ENCODE measurements around the gene STOM. TPM values are rescaled to one million over a fixed set of nuclear protein-coding genes. Genes with fewer than 3 reads are reported as not detected.
A peak's percentile ranks its signal among the peaks of the same experiment; 100 is the strongest.

The STOM gene
- total and polyA plus RNA-seq, 7 experiments from 2014 or later = 8.8 to 59.8 (median 13.3) TPM

DNA sequence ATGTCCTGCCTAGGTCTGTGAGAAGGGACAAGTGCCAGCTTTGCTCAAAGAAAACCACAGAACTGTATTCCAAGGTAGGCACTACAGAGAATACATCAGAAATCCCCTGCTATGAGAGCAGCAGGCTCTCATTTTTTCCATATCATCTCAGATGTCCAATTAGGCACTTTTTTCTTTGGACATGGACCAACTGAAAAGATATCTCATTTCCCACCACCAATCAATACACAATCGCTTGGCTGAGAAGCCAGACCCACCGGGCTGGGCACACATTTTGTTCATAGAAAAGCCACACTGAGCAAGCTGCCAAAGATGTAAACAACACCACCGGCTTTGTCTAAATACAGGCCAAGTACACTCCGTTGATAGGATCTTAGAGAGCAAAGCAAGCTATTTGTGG lies 25.9 kb downstream of the STOM start:
- CTCF ChIA-PET = interaction anchor here (0.5 to 1.0 kb wide), 2 partner anchors 67 to 132 kb away, joined by 3 to 4 read pairs; no protein-coding TSS in a partner anchor
- intact Hi-C loops (cut with micrococcal nuclease) = no loop called here
- H3K9me3 Mint-ChIP-seq = peaks cover 0 to 2% (median 0%) of the 10 kb centered on the region in 11 donors
- no peak overlapping the region for H3K4me3 Mint-ChIP-seq
- H3K9me3 ChIP-seq (ENCODE audit: control insufficient read depth in 2 of 3, low read length in 3 of 3) = no peaks in the 10 kb centered on the region
- H3K4me1 Mint-ChIP-seq = peaks cover 0 to 14% (median 0%) of the 10 kb centered on the region in 7 donors
- H3K36me3 ChIP-seq (ENCODE audit: control insufficient read depth in 2 of 3, insufficient read depth in 3 of 3, low read length in 3 of 3) = peaks cover 2 to 36% (median 5%) of the 10 kb centered on the region in 3 experiments
- no peaks in the 10 kb centered on the region for H3K27me3 Mint-ChIP-seq
- no peaks in the 10 kb centered on the region for H3K27me3 ChIP-seq (ENCODE audit: control insufficient read depth in 2 of 2, insufficient read depth in 2 of 2, low read length in 2 of 2)
- peaks cover 8 to 24% (median 15%) of the 10 kb centered on the region in 5 donors for H3K36me3 Mint-ChIP-seq
- no peak overlapping the region for H3K27ac ChIP-seq (ENCODE audit: low read depth, low read length)
- POLR2A ChIA-PET = interaction anchor here (0.6 kb wide), 1 partner anchor 22 kb away, joined by 3 read pairs; no protein-coding TSS in a partner anchor
- no peak for DNase-seq
- no peak overlapping the region for H3K4me3 ChIP-seq (ENCODE audit: low read length)
- ATAC-seq = no peak
- no peak overlapping the region for H3K27ac Mint-ChIP-seq
- H3K4me1 ChIP-seq (ENCODE audit: control insufficient read depth in 2 of 2, insufficient read depth in 2 of 2, low read length in 2 of 2) = no peaks in the 10 kb centered on the region

DNA sequence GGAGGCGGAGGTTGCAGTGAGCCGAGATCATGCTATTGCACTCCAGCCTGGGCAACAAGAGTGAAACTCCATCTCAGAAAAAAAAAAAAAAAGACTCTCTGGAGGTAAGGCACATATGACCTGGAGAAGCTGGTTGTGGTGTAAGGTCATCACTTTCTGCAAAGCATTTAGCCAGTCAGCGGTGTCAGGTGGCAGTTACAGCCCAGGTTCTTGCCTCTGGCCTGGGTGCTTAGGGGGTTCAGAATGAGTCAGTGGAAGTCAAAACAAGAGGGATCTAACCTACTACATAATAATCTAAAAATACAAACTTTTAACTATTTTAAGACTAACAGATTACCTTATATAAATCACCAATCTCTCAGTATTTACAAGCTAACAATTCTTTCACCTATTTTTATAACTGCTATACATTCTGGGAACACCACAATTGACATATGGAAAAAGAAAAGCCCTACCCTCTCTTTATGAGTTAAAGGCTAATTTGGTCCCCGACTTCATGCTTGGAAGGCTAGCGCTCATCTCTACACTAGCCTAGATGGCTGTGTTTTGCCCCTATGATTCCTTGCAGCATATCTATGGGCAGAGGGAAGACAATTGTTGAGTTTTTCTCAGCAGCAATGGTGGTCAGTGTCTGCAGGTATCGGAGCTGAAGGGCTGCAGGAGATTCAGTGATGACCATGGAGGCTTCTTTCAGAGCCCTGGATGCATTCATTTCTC lies 29.2 kb downstream of the STOM start:
- peaks cover 0 to 26% (median 0%) of the 10 kb centered on the region in 3 experiments for H3K36me3 ChIP-seq (ENCODE audit: control insufficient read depth in 2 of 3, insufficient read depth in 3 of 3, low read length in 3 of 3)
- no peak overlapping the region for H3K4me3 ChIP-seq (ENCODE audit: low read length)
- Mint-ChIP-seq H3K4me3 (no peak overlapping the region), H3K4me1 (peaks cover 0 to 11% (median 0%) of the 10 kb centered on the region in 7 donors), H3K36me3 (peaks cover 5 to 27% (median 16%) of the 10 kb centered on the region in 5 donors), H3K9me3 (peaks cover 0 to 2% (median 0%) of the 10 kb centered on the region in 11 donors), H3K27ac (peak overlapping the region in 1 of 9 donors; percentile 67), H3K27me3 (no peaks in the 10 kb centered on the region)
- intact Hi-C loops (cut with micrococcal nuclease) = no loop called here
- ChIA-PET CTCF (interaction anchor here (1.7 kb wide), 1 partner anchor 21 kb away, joined by 7 read pairs; no protein-coding TSS in a partner anchor), POLR2A (no interaction called here)
- no peaks in the 10 kb centered on the region for H3K9me3 ChIP-seq (ENCODE audit: control insufficient read depth in 2 of 3, low read length in 3 of 3)
- no peak for DNase-seq
- ATAC-seq = no peak
- no peaks in the 10 kb centered on the region for H3K27me3 ChIP-seq (ENCODE audit: control insufficient read depth in 2 of 2, insufficient read depth in 2 of 2, low read length in 2 of 2)
- no peaks in the 10 kb centered on the region for H3K4me1 ChIP-seq (ENCODE audit: control insufficient read depth in 2 of 2, insufficient read depth in 2 of 2, low read length in 2 of 2)
- H3K27ac ChIP-seq (ENCODE audit: low read depth, low read length) = no peak overlapping the region

DNA sequence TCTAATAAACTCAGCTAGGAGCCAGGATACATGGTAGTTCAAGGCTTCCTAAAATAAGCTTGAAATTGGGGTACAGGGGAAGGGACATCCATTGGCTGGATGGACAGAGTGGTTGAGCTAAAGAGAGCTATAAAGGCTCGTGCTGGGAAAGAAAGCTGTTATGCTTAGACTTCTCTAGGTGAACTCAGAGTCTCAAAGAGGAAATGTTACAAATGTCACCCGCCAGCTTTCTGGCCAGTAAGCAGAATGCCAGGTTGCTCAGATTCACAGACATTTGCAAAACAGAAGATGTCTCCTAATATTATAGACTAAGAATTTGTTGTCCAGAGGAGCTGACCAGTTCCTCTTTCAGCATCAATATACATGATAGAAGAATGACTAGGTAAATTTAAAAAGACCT lies 30.6 kb downstream of the STOM start:
- Mint-ChIP-seq H3K4me1 (peaks cover 0 to 8% (median 0%) of the 10 kb centered on the region in 7 donors), H3K9me3 (peaks cover 0 to 2% (median 0%) of the 10 kb centered on the region in 11 donors), H3K27me3 (no peaks in the 10 kb centered on the region), H3K4me3 (no peak overlapping the region), H3K27ac (no peak overlapping the region), H3K36me3 (peaks cover 5 to 27% (median 16%) of the 10 kb centered on the region in 5 donors)
- ChIA-PET CTCF (interaction anchor here (0.7 to 1.7 kb wide), 2 partner anchors 20 to 60 kb away, joined by 3 to 7 read pairs; no protein-coding TSS in a partner anchor), POLR2A (no interaction called here)
- Histone ChIP-seq H3K9me3 (ENCODE audit: control insufficient read depth in 2 of 3, low read length in 3 of 3) (no peaks in the 10 kb centered on the region), H3K27ac (ENCODE audit: low read depth, low read length) (no peak overlapping the region), H3K4me1 (ENCODE audit: control insufficient read depth in 2 of 2, insufficient read depth in 2 of 2, low read length in 2 of 2) (no peaks in the 10 kb centered on the region), H3K4me3 (ENCODE audit: low read length) (no peak overlapping the region), H3K36me3 (ENCODE audit: control insufficient read depth in 2 of 3, insufficient read depth in 3 of 3, low read length in 3 of 3) (peaks cover 0 to 17% (median 0%) of the 10 kb centered on the region in 3 experiments), H3K27me3 (ENCODE audit: control insufficient read depth in 2 of 2, insufficient read depth in 2 of 2, low read length in 2 of 2) (no peaks in the 10 kb centered on the region)
- ATAC-seq = no peak
- no peak for DNase-seq
- intact Hi-C loops (cut with micrococcal nuclease) = no loop called here

DNA sequence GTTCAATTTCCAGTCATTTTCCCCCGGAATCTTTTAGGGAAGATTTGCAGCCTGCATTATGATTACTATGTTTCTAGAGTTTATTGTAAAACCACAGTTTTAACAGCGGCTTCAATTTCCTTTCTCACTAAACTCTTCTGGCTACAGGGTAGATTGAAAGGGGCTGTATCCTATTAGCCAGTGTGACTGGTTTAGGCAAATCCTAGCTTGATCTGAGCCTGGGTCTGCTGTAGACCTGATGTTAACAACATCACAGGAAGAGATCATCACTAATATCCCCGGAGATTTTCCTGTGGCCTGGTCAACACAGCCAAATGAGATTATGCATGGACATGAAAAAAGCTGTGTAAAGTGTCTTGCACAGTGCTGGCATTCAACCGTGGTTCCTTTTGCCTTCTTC lies 33.4 kb downstream of the STOM start:
- Histone ChIP-seq H3K27me3 (ENCODE audit: control insufficient read depth in 2 of 2, insufficient read depth in 2 of 2, low read length in 2 of 2) (no peaks in the 10 kb centered on the region), H3K36me3 (ENCODE audit: control insufficient read depth in 2 of 3, insufficient read depth in 3 of 3, low read length in 3 of 3) (peaks cover 0 to 17% (median 0%) of the 10 kb centered on the region in 3 experiments), H3K27ac (ENCODE audit: low read depth, low read length) (no peak overlapping the region), H3K9me3 (ENCODE audit: control insufficient read depth in 2 of 3, low read length in 3 of 3) (no peaks in the 10 kb centered on the region), H3K4me3 (ENCODE audit: low read length) (no peak overlapping the region), H3K4me1 (ENCODE audit: control insufficient read depth in 2 of 2, insufficient read depth in 2 of 2, low read length in 2 of 2) (no peaks in the 10 kb centered on the region)
- CTCF ChIA-PET = no interaction called here
- Mint-ChIP-seq H3K9me3 (no peaks in the 10 kb centered on the region), H3K4me3 (no peak overlapping the region), H3K4me1 (peaks cover 0 to 4% (median 0%) of the 10 kb centered on the region in 7 donors), H3K27ac (no peak overlapping the region), H3K36me3 (peaks cover 5 to 23% (median 15%) of the 10 kb centered on the region in 5 donors), H3K27me3 (no peaks in the 10 kb centered on the region)
- intact Hi-C loops (cut with micrococcal nuclease) = no loop called here
- DNase-seq (no peak), ATAC-seq (no peak)
- POLR2A ChIA-PET = no interaction called here

DNA sequence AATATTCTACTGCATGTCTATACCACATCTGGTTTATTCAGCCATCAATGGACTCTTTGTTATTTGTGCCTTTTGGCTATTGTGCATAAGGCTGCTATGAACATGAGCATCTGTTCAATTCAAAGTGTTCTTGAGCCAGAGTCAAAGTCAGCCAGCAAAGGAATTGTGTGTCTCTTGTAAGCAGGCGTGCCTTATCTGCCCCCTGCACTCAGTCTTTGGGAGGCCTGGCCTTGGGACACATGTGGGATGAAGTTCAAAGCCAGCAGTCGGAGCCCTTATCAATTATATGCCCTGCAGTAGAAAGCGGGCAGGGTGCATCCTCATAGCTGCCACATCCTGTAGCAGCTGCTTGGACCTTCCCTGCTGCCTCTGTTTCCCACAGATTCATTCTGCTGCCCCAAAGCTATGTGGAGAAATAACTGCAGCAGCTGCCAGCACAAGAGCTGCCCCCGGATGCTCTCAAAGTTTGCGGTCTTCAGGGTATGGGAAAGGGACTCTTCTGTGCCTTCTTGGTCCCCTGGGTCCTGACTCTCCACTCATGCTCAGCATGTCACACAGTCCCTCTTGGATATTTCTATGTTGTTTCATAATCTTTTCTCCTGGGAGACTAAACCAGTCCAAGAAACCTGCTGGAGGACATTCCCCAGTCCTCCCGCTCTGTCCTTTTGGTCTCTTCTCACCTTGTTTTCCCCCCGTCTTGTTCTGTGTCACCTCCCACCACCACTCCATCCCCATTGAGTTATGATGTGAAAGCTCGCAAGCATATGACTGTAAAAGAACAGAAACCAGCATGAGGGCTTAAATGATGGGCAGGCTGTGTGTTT lies 35.9 kb downstream of the STOM start:
- CTCF ChIA-PET = no interaction called here
- Histone ChIP-seq H3K9me3 (ENCODE audit: control insufficient read depth in 2 of 3, low read length in 3 of 3) (no peaks in the 10 kb centered on the region), H3K27me3 (ENCODE audit: control insufficient read depth in 2 of 2, insufficient read depth in 2 of 2, low read length in 2 of 2) (no peaks in the 10 kb centered on the region), H3K27ac (ENCODE audit: low read depth, low read length) (no peak overlapping the region), H3K4me3 (ENCODE audit: low read length) (no peak overlapping the region), H3K36me3 (ENCODE audit: control insufficient read depth in 2 of 3, insufficient read depth in 3 of 3, low read length in 3 of 3) (peaks cover 0 to 5% (median 0%) of the 10 kb centered on the region in 3 experiments), H3K4me1 (ENCODE audit: control insufficient read depth in 2 of 2, insufficient read depth in 2 of 2, low read length in 2 of 2) (no peaks in the 10 kb centered on the region)
- POLR2A ChIA-PET = no interaction called here
- Mint-ChIP-seq H3K4me1 (peaks cover 0 to 3% (median 0%) of the 10 kb centered on the region in 7 donors), H3K4me3 (no peak overlapping the region), H3K27me3 (no peaks in the 10 kb centered on the region), H3K27ac (no peak overlapping the region), H3K36me3 (peaks cover 8 to 27% (median 17%) of the 10 kb centered on the region in 5 donors), H3K9me3 (no peaks in the 10 kb centered on the region)
- DNase-seq (no peak), ATAC-seq (no peak)
- intact Hi-C loops (cut with micrococcal nuclease) = no loop called here

DNA sequence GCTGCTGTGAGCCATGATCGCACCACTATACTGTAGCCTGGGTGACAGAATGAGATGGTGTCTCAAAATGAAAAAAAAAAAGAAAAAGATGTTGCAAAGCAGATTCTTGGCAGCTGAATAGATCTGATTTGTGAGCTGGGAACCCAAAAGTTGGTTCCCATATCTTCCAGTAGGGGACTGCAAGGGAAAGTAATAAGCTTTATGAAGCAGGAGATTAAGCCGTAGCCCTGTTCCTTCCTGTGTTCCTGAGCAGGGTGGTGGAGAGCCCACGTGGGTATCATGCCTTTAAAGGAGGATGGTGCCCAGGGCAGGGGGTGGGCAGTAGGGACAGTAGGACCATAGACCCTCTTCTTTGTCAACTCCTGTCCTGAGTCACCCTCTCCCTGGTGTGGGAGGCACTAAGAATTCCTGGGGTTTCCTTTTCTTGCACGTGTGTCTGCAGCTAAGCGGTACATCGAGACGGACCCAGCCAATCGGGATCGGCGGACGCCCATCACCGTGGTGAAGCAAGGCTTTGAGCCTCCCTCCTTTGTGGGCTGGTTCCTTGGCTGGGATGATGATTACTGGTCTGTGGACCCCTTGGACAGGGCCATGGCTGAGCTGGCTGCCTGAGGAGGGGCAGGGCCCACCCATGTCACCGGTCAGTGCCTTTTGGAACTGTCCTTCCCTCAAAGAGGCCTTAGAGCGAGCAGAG lies 37.9 kb downstream of the STOM start:
- no peak for DNase-seq
- Mint-ChIP-seq H3K4me1 (no peaks in the 10 kb centered on the region), H3K27ac (no peak overlapping the region), H3K36me3 (peaks cover 0 to 19% (median 10%) of the 10 kb centered on the region in 5 donors), H3K9me3 (no peaks in the 10 kb centered on the region), H3K4me3 (no peak overlapping the region), H3K27me3 (no peaks in the 10 kb centered on the region)
- Histone ChIP-seq H3K4me1 (ENCODE audit: control insufficient read depth in 2 of 2, insufficient read depth in 2 of 2, low read length in 2 of 2) (no peaks in the 10 kb centered on the region), H3K27ac (ENCODE audit: low read depth, low read length) (no peak overlapping the region), H3K4me3 (ENCODE audit: low read length) (no peak overlapping the region), H3K36me3 (ENCODE audit: control insufficient read depth in 2 of 3, insufficient read depth in 3 of 3, low read length in 3 of 3) (no peaks in the 10 kb centered on the region), H3K27me3 (ENCODE audit: control insufficient read depth in 2 of 2, insufficient read depth in 2 of 2, low read length in 2 of 2) (no peaks in the 10 kb centered on the region), H3K9me3 (ENCODE audit: control insufficient read depth in 2 of 3, low read length in 3 of 3) (no peaks in the 10 kb centered on the region)
- no peak for ATAC-seq
- ChIA-PET CTCF (interaction anchor here (0.7 kb wide), 1 partner anchor 34 kb away, joined by 5 read pairs; no protein-coding TSS in a partner anchor), POLR2A (no interaction called here)
- intact Hi-C loops (cut with micrococcal nuclease) = no loop called here
